Upper lobe of left lung (tissue), 6 donors: ENCODE measurements around the gene ZDHHC23. TPM values are rescaled to one million over a fixed set of nuclear protein-coding genes. Genes with fewer than 3 reads are reported as not detected.

Experiments
- ATAC-seq, 2 donors: fragments of 200-7000 bp; cut with Tn5 transposase; one replicate each; pipeline ENCODE4 v1.9.1; 2022; ENCODE audit warnings: mild to moderate bottlenecking in 2 of 2, moderate library complexity in 2 of 2; ENCODE audit not compliant: low FRiP score in 2 of 2
- DNase-seq, 2 donors: peaks; one replicate each; pipeline ENCODE4 v3.0.0-alpha.2; 2019 to 2020
- H3K27ac ChIP-seq, 4 donors: fragments of 200-600 bp; sonication (generic); one replicate each; pipeline ENCODE4 v1.5.1; 2016 to 2019
- H3K27me3 ChIP-seq, 4 donors: fragments of 200-600 bp; sonication (generic); one replicate each; pipeline ENCODE4 v1.5.1; 2017 to 2019
- H3K36me3 ChIP-seq, 4 donors: fragments of 200-600 bp; sonication (generic); one replicate each; pipeline ENCODE4 v1.5.1; 2016 to 2019
- H3K4me1 ChIP-seq, 4 donors: fragments of 200-600 bp; sonication (generic); one replicate each; pipeline ENCODE4 v1.5.1; 2018 to 2019
- H3K4me3 ChIP-seq, 4 donors: fragments of 200-600 bp; sonication (generic); one replicate each; pipeline ENCODE4 v1.5.1; 2017 to 2019; ENCODE audit warnings: mild to moderate bottlenecking in 2 of 4, moderate library complexity in 1 of 4
- H3K9me3 ChIP-seq, 4 donors: fragments of 200-600 bp; sonication (generic); one replicate each; pipeline ENCODE4 v1.5.1; 2018 to 2019
- EP300 ChIP-seq, 4 donors: sonication (generic); formaldehyde crosslinking; IDR thresholded peaks; one replicate each; pipeline ENCODE4 v1.5.1; 2017; ENCODE audit warnings: antibody characterized with exemption in 4 of 4, control low read depth in 2 of 4
- POLR2A ChIP-seq, 4 donors: fragments of 450-650 bp; IDR thresholded peaks; one replicate each; pipeline ENCODE4 v1.5.1; 2016 to 2017; ENCODE audit warnings: antibody characterized with exemption in 4 of 4, mild to moderate bottlenecking in 2 of 4
- POLR2AphosphoS5 ChIP-seq, 2 donors: sonication (generic); formaldehyde crosslinking; IDR thresholded peaks; one replicate each; pipeline ENCODE4 v1.5.1; 2017; ENCODE audit warnings: antibody characterized with exemption in 2 of 2
- WGBS, 2 donors: methylation state at CpG; one replicate each; pipeline ENCODE4 v1.1.5; 2017 to 2018; 5-methylcytosine and 5-hydroxymethylcytosine counted together
- total RNA-seq, 6 donors: library from RNA; depleted of rRNA in 4 of 6; stranded (reverse); fragments of >200 nt in 4 of 6; gene quantifications; one replicate each; pipeline versions ENCODE4 v1.1.0 to v1.2.1, GENCODE V29; 2016 to 2021
- TF ChIP-seq, protein P1 (sequence below), 6 experiments: fragments of 450-650 bp in 4 of 6; fragments of 200-600 bp in 2 of 6; sonication (generic) in 2 of 6; IDR thresholded peaks; one replicate each; pipeline ENCODE4 v1.5.1; 2016 to 2019; ENCODE audit warnings: antibody characterized with exemption in 6 of 6
- donor health status: DM: no; HTN: no; CAD: no; lungs with moderate emphysema.
- donor health status: DM: no; HTN: yes; CAD: no; lungs with severe emphysema.

Gene ZDHHC23
- total RNA-seq, 6 donors from 2014 or later, result 5.2 to 12.1 (median 9.7) TPM

DNA sequence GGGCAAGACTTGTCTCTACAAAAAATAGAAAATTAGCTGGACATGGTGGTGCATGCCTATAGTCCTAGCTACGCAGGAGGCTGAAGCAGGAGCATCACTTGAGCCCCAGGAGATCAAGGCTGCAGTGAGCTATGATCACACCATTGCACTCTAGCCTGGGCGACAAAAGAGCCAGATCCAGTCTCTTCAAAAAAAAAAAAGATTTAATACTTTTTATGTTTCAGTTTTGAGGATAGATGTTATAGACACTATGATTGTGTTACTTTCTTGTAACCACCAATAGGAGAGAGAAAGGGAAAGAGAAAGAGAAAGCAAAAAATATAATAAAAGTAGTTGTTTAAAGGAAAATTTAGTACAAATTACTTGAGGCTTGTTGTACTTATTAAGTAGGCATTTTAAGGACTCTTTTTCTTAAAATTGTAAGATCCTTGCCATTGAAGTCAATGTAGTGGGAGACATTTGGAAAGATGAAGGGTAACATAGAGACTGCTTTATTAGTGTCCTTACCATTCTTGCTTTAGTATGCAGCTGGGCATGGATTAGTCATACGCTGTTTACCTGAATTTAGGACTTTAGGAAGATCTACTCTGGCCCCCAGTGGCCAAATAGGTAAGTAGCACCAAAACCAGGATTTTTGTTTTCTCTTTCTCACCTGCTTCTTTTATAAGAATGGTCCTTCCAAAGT lies 35.1 kb upstream of the ZDHHC23 start:
- Histone ChIP-seq H3K27me3 (no peaks in the 10 kb centered on the region), H3K4me3 (no peak overlapping the region), H3K4me1 (no peaks in the 10 kb centered on the region), H3K36me3 (no peaks in the 10 kb centered on the region), H3K27ac (no peak overlapping the region), H3K9me3 (no peaks in the 10 kb centered on the region)
- ATAC-seq, result peak; percentile 73 to 85
- WGBS, 2 donors, result 55 to 63% methylated on average over 3 of the region's 3 CpGs
- TF ChIP-seq, protein P1, sequence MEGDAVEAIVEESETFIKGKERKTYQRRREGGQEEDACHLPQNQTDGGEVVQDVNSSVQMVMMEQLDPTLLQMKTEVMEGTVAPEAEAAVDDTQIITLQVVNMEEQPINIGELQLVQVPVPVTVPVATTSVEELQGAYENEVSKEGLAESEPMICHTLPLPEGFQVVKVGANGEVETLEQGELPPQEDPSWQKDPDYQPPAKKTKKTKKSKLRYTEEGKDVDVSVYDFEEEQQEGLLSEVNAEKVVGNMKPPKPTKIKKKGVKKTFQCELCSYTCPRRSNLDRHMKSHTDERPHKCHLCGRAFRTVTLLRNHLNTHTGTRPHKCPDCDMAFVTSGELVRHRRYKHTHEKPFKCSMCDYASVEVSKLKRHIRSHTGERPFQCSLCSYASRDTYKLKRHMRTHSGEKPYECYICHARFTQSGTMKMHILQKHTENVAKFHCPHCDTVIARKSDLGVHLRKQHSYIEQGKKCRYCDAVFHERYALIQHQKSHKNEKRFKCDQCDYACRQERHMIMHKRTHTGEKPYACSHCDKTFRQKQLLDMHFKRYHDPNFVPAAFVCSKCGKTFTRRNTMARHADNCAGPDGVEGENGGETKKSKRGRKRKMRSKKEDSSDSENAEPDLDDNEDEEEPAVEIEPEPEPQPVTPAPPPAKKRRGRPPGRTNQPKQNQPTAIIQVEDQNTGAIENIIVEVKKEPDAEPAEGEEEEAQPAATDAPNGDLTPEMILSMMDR (IDR thresholded peaks at IDR 0.05), result peak; percentile 29 to 78 (median 62)
- TF ChIP-seq POLR2AphosphoS5 (IDR thresholded peaks at IDR 0.05), result no peak
- TF ChIP-seq EP300 (IDR thresholded peaks at IDR 0.05), result no peak
- no peak for TF ChIP-seq POLR2A (IDR thresholded peaks at IDR 0.05)
- DNase-seq, result peak in 1 of 2 donors; percentile 37

DNA sequence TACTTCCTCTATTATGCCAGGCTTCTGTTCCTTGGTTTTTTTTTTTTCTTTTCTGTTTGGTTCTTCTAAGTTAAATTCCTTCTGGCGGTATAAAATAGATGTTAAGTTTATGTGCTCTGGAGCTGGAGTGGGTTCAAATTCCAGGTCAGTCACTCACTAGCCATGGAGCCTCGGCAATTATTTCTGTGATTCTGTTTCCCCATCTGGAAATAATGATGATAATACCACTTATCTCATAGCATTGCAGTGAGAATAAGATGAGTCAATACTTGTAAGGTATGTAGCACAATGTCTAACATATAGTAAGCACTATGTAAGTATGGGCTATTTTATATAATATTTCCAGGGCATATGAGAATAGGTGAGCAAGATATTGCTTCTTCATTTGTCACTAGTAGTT lies 33.2 kb upstream of the ZDHHC23 start:
- H3K4me3 ChIP-seq, result no peak overlapping the region
- no peak overlapping the region for H3K27ac ChIP-seq
- H3K9me3 ChIP-seq, result no peaks in the 10 kb centered on the region
- no peaks in the 10 kb centered on the region for H3K36me3 ChIP-seq
- DNase-seq (no peak), ATAC-seq (no peak)
- TF ChIP-seq POLR2AphosphoS5 (IDR thresholded peaks at IDR 0.05) (no peak), EP300 (IDR thresholded peaks at IDR 0.05) (no peak)
- H3K27me3 ChIP-seq, result no peaks in the 10 kb centered on the region
- no peaks in the 10 kb centered on the region for H3K4me1 ChIP-seq
- WGBS, 2 donors, result 78 to 79% methylated on average over 2 of the region's 2 CpGs

DNA sequence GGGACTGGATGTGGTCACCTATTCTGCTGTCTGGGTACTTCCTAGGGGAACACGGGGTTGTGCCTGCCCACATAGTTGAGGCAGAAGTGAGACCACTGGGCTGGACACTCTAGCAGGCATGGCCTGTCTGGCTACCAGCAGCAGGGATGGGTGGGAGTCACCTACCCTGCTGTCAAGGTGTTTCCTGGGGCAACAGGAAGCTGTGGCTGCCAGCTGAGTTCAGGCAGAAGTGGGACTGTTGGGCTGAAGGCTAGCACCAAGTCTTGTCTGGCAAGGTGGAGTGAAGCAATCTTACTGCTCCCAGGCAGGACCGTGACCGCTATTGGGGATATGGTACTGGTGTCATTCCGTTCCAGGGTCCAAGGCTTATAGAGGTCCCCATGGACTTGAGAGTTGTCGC lies 20.3 kb upstream of the ZDHHC23 start:
- WGBS, 2 donors, result 80 to 83% methylated on average over 1 to 5 of the region's 5 CpGs
- H3K27me3 ChIP-seq, result no peaks in the 10 kb centered on the region
- no peak overlapping the region for H3K27ac ChIP-seq
- peaks cover 0 to 12% (median 3%) of the 10 kb centered on the region in 4 donors for H3K9me3 ChIP-seq
- ATAC-seq (peak in 1 of 2 donors; percentile 46), DNase-seq (no peak)
- H3K36me3 ChIP-seq, result no peaks in the 10 kb centered on the region
- H3K4me3 ChIP-seq, result no peak overlapping the region
- H3K4me1 ChIP-seq, result no peaks in the 10 kb centered on the region
- TF ChIP-seq EP300 (IDR thresholded peaks at IDR 0.05) (no peak), POLR2AphosphoS5 (IDR thresholded peaks at IDR 0.05) (no peak), POLR2A (IDR thresholded peaks at IDR 0.05) (no peak)
- TF ChIP-seq, protein P1 (IDR thresholded peaks at IDR 0.05), result no peak

DNA sequence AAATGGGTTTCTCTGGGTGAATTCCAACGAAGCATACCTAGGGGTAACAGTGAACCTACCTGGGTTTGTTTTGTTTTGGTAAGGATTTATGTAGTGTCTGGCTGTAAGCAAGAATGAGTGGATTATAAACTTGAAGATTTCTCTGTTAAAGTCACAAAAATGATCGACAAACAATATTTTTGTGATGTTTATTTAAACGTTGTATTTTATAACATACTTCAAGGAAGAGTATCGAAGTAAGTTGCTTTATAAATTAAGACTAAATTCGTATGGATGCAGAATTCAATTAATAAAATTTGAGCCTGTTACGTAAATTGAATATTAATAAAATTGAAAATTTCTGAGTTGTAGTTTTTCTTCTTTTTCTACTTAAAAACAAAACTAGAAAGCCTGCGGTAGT lies 982 bp upstream of the ZDHHC23 start:
- Histone ChIP-seq H3K4me1 (peaks cover 4 to 14% (median 9%) of the 10 kb centered on the region in 4 donors), H3K27ac (peak overlapping the region in 2 of 4 donors; percentile 69 to 72), H3K4me3 (peak overlapping the region in 3 of 4 donors; percentile 57 to 89 (median 79)), H3K9me3 (no peaks in the 10 kb centered on the region), H3K27me3 (no peaks in the 10 kb centered on the region), H3K36me3 (no peaks in the 10 kb centered on the region)
- TF ChIP-seq EP300 (IDR thresholded peaks at IDR 0.05) (no peak), POLR2A (IDR thresholded peaks at IDR 0.05) (no peak), POLR2AphosphoS5 (IDR thresholded peaks at IDR 0.05) (no peak)
- TF ChIP-seq, protein P1 (IDR thresholded peaks at IDR 0.05), result no peak
- DNase-seq (no peak), ATAC-seq (no peak)
- WGBS, 2 donors, result 80 to 86% methylated on average over 7 of the region's 7 CpGs

- no peaks in the 10 kb centered on the region for H3K27me3 ChIP-seq
- H3K4me1 ChIP-seq, result peaks cover 4 to 14% (median 9%) of the 10 kb centered on the region in 4 donors
- H3K4me3 ChIP-seq, result peak overlapping the region; percentile 51 to 89 (median 68)
- TF ChIP-seq POLR2AphosphoS5 (IDR thresholded peaks at IDR 0.05) (no peak), EP300 (IDR thresholded peaks at IDR 0.05) (no peak), POLR2A (IDR thresholded peaks at IDR 0.05) (peak in 1 of 4 donors; percentile 19)
- TF ChIP-seq, protein P1 (IDR thresholded peaks at IDR 0.05), result peak in 1 of 6 experiments; percentile 34
- 7 to 12% methylated on average over 10 to 35 of the region's 65 CpGs for WGBS, 2 donors
- H3K9me3 ChIP-seq, result no peaks in the 10 kb centered on the region
- no peaks in the 10 kb centered on the region for H3K36me3 ChIP-seq
- DNase-seq (peak; percentile 46 to 91), ATAC-seq (peak; percentile 44 to 46)
- H3K27ac ChIP-seq, result peak overlapping the region; percentile 47 to 70 (median 65)
These were observed 453 bp downstream of the ZDHHC23 start for GRCh38 chr3:113948015-113948917.
